GM19043 (cell line): ENCODE results near the gene PLEKHO2.

ENCODE experiments used
- ATAC-seq: cut with Tn5 transposase; IDR thresholded peaks from one replicate; pipeline ENCODE4 v1.9.1; 2021; ENCODE audit warnings: low read depth; ENCODE audit not compliant: unreplicated experiment

PLEKHO2 gene

GRCh38 chr15:64911311-64912186, 69.8 kb downstream of the PLEKHO2 start, which contains the start of gene ANKDD1A:
Gene ANKDD1A, plus strand, starts transcription at chr15:64911902. Its CDS starts 29 bp downstream, at chr15:64911931.
- no peak for ATAC-seq

- no peak for ATAC-seq
These were observed 70.9 kb downstream of the PLEKHO2 start for GRCh38 chr15:64912379-64913325.

- ATAC-seq = no peak
These were observed 74.0 kb downstream of the PLEKHO2 start for GRCh38 chr15:64915518-64916227.

GRCh38 chr15:64916365-64916764, 74.7 kb downstream of the PLEKHO2 start:
- no peak for ATAC-seq

- ATAC-seq = no peak
These were observed 75.5 kb downstream of the PLEKHO2 start for GRCh38 chr15:64917211-64917610.
